Loucy (cell line): ENCODE measurements around the gene NAV2.

Experiments used
- H2AFZ ChIP-seq: fragments of 200-600 bp; sonication (generic); 2 replicates; pipeline ENCODE4 v1.6.0; 2016; ENCODE audit warnings: antibody characterized with exemption, mild to moderate bottlenecking, low read length, moderate library complexity
- H3F3A ChIP-seq: fragments of 200-600 bp; 2 replicates; pipeline ENCODE4 v1.6.0; 2016; ENCODE audit warnings: antibody characterized with exemption, low read depth, mild to moderate bottlenecking
- H3K27me3 ChIP-seq: fragments of 200-600 bp; sonication (generic); 2 replicates; pipeline ENCODE4 v1.6.1; 2014; ENCODE audit warnings: low read length, mild to moderate bottlenecking; ENCODE audit not compliant: insufficient read depth, poor library complexity, severe bottlenecking
- H3K36me3 ChIP-seq: fragments of 200-600 bp; sonication (generic); 2 replicates; pipeline ENCODE4 v1.6.1; 2016; ENCODE audit warnings: low read length; ENCODE audit not compliant: insufficient read depth
- H3K4me1 ChIP-seq: fragments of 200-600 bp; sonication (generic); 2 replicates; pipeline ENCODE4 v1.5.1; 2014; ENCODE audit warnings: low read length, mild to moderate bottlenecking; ENCODE audit not compliant: insufficient read depth, poor library complexity, severe bottlenecking
- H3K4me2 ChIP-seq: fragments of 200-600 bp; sonication (generic); 2 replicates; pipeline ENCODE4 v1.6.0; 2014; ENCODE audit warnings: antibody characterized with exemption, low read length, low read depth, mild to moderate bottlenecking; ENCODE audit not compliant: poor library complexity, severe bottlenecking
- H3K4me3 ChIP-seq: fragments of 200-600 bp; sonication (generic); 2 replicates; pipeline ENCODE4 v1.5.1; 2014; ENCODE audit warnings: low read length, mild to moderate bottlenecking, mixed read lengths; ENCODE audit not compliant: poor library complexity, severe bottlenecking
- H3K79me2 ChIP-seq: fragments of 200-600 bp; sonication (generic); 2 replicates; pipeline ENCODE4 v1.6.1; 2014; ENCODE audit warnings: low read length; ENCODE audit not compliant: insufficient read depth
- H3K9ac ChIP-seq: fragments of 200-600 bp; sonication (generic); 2 replicates; pipeline ENCODE4 v1.6.0; 2014; ENCODE audit warnings: mild to moderate bottlenecking, low read depth, low read length, moderate library complexity; ENCODE audit not compliant: poor library complexity, severe bottlenecking
- H3K9me2 ChIP-seq: fragments of 200-600 bp; sonication (generic); replicated peaks from 2 replicates; pipeline ENCODE4 v1.6.1; 2016; ENCODE audit warnings: low read depth, low read length, mixed read lengths
- H3K9me3 ChIP-seq: fragments of 200-600 bp; sonication (generic); 2 replicates; pipeline ENCODE4 v1.6.1; 2014; ENCODE audit warnings: mild to moderate bottlenecking, antibody characterized with exemption, low read length, low read depth; ENCODE audit not compliant: insufficient read depth
- H4K20me1 ChIP-seq: fragments of 200-600 bp; sonication (generic); 2 replicates; pipeline ENCODE4 v1.6.0; 2014; ENCODE audit warnings: antibody characterized with exemption, low read length, mild to moderate bottlenecking; ENCODE audit not compliant: insufficient read depth, poor library complexity, severe bottlenecking
- EZH2phosphoT487 ChIP-seq: fragments of 200-600 bp; IDR thresholded peaks from 2 replicates; pipeline ENCODE4 v1.6.1; 2018; ENCODE audit warnings: antibody characterized with exemption, mild to moderate bottlenecking, moderate library complexity, borderline replicate concordance
- TF ChIP-seq, protein P1 (sequence below): fragments of 200-600 bp; sonication (generic); conservative IDR thresholded peaks from 2 replicates; pipeline ENCODE4 v1.5.1; 2014; ENCODE audit warnings: mild to moderate bottlenecking, antibody characterized with exemption, low read length

NAV2 gene

DNA sequence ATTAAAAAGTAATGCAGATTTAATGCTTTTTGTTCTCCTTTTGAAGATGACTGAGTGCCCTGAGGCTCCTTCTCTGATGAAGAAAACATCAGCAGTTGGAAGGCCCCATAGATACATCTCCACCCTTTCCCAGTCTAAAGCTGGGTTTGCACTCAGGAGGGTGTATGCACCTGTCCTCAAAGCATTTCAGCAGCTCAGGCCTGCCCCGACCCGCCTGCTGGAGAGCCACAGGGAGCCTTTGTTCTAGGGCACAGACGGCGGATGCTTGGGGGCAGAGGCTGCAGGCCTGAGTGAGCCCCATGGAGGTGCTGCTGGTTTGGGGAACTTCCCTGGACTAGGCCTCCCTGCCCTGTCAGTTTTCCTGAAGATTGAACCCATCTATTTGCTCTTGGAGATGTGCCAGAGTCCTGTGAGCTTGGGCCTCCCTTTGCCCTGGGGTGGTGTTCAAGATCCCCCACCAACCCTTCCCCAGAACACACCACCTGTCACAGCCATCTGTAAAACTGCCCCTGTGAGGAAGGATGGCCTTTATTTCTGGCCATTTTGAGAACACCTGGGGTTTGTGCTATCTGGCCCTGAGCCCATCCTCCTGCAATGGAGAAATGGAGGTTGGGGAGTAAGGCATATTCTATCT lies 160.0 kb downstream of the NAV2 start:
- no peaks in the 10 kb centered on the region for H3K36me3 ChIP-seq
- H3K79me2 ChIP-seq = no peaks in the 10 kb centered on the region
- no peaks in the 10 kb centered on the region for H3K9me3 ChIP-seq
- H3F3A ChIP-seq = no peaks in the 10 kb centered on the region
- no peak overlapping the region for H3K4me3 ChIP-seq
- H2AFZ ChIP-seq = no peak overlapping the region
- no peaks in the 10 kb centered on the region for H3K9me2 ChIP-seq
- H3K9ac ChIP-seq = no peak overlapping the region
- no peaks in the 10 kb centered on the region for H3K27me3 ChIP-seq
- no peaks in the 10 kb centered on the region for H3K4me1 ChIP-seq
- H4K20me1 ChIP-seq = no peaks in the 10 kb centered on the region
- TF ChIP-seq, protein P1, sequence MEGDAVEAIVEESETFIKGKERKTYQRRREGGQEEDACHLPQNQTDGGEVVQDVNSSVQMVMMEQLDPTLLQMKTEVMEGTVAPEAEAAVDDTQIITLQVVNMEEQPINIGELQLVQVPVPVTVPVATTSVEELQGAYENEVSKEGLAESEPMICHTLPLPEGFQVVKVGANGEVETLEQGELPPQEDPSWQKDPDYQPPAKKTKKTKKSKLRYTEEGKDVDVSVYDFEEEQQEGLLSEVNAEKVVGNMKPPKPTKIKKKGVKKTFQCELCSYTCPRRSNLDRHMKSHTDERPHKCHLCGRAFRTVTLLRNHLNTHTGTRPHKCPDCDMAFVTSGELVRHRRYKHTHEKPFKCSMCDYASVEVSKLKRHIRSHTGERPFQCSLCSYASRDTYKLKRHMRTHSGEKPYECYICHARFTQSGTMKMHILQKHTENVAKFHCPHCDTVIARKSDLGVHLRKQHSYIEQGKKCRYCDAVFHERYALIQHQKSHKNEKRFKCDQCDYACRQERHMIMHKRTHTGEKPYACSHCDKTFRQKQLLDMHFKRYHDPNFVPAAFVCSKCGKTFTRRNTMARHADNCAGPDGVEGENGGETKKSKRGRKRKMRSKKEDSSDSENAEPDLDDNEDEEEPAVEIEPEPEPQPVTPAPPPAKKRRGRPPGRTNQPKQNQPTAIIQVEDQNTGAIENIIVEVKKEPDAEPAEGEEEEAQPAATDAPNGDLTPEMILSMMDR = no peak
- H3K4me2 ChIP-seq = no peak overlapping the region

DNA sequence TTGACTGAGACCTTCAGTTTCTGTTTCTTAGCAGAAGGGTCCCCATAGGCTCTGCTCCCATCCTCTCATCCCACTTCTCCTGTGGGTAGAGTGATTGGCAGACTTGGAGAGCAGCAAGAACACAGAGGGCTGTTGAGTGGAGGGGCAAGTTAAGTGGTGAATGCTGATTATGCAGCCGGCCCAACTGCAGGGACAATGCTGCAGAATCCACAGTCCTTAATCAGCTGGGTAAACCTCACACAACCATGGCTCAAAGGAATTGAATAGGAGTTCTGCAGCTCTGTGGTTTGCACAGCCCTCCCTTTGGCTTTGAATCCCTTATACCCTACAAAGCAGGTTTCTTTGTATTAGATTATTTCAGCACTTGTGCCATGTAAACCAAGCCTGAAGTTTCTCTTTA lies 161.1 kb downstream of the NAV2 start:
- H3K27me3 ChIP-seq = no peaks in the 10 kb centered on the region
- no peaks in the 10 kb centered on the region for H3F3A ChIP-seq
- no peak overlapping the region for H2AFZ ChIP-seq
- no peaks in the 10 kb centered on the region for H3K9me3 ChIP-seq
- H3K36me3 ChIP-seq = no peaks in the 10 kb centered on the region
- H3K4me3 ChIP-seq = no peak overlapping the region
- no peaks in the 10 kb centered on the region for H3K79me2 ChIP-seq
- H3K9ac ChIP-seq = no peak overlapping the region
- no peak overlapping the region for H3K4me2 ChIP-seq
- no peaks in the 10 kb centered on the region for H4K20me1 ChIP-seq
- TF ChIP-seq EZH2phosphoT487 = no peak
- TF ChIP-seq, protein P1 = no peak
- H3K4me1 ChIP-seq = no peaks in the 10 kb centered on the region
- H3K9me2 ChIP-seq = no peaks in the 10 kb centered on the region

DNA sequence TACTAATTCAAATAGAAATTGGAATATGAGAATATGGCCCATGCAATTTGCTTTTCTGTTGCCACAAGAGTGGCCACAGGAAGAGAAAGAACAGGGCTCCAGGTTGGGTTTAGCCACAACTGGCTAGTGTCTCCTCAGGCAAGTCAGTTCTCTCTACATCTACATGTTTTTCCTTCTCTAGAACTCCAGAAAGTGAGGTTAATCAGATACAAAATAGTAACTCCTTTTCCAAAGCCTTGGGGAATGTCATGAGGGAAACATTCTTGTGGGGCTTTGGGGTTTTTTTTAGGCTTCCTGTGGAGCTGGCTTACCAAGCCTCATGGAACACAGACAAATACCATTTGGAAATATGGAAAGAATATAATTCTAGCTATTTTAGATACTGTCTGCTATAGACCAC lies 161.6 kb downstream of the NAV2 start:
- no peaks in the 10 kb centered on the region for H3K36me3 ChIP-seq
- TF ChIP-seq, protein P1 = no peak
- no peak for TF ChIP-seq EZH2phosphoT487

More for the DNA sequence above, 161.6 kb downstream of the NAV2 start:
- Histone ChIP-seq H3K4me2 (no peak overlapping the region), H3K9me2 (no peaks in the 10 kb centered on the region), H3K27me3 (no peaks in the 10 kb centered on the region), H2AFZ (no peak overlapping the region), H3K9me3 (no peaks in the 10 kb centered on the region), H4K20me1 (no peaks in the 10 kb centered on the region), H3K9ac (no peak overlapping the region), H3F3A (no peaks in the 10 kb centered on the region), H3K79me2 (no peaks in the 10 kb centered on the region), H3K4me3 (no peak overlapping the region), H3K4me1 (no peaks in the 10 kb centered on the region)
